ENCODE data around the gene PLEKHB2. TPM values are rescaled to one million over a fixed set of nuclear protein-coding genes. Genes with fewer than 3 reads are reported as not detected.

The PLEKHB2 gene
- total and polyA plus RNA-seq, 9 of the 15 experiments (the other 6 are each of a cell fraction or from before 2014, with no cell fraction given): 41.3 to 71.5 (median 50.2) TPM

GRCh38 chr2:131076707-131077106 is 28.4 kb upstream of the PLEKHB2 start:
- WGBS (ENCODE audit: insufficient coverage, low coverage, missing lambda C conversion rate): 77% methylated on average over 5 of the region's 5 CpGs

More at GRCh38 chr2:131076707-131077106, 28.4 kb upstream of the PLEKHB2 start:
- BruUV-seq (replicated peaks): no TSS peak
- ATAC-seq: no peak
- H3K79me2 ChIP-seq (ENCODE audit: control insufficient read depth, insufficient read depth, low read length): peaks cover 75% of the 10 kb centered on the region
- H3K9ac ChIP-seq (ENCODE audit: insufficient read depth in 1 of 2, low read depth in 2 of 2, low read length in 2 of 2): no peak overlapping the region
- H3K4me2 ChIP-seq (ENCODE audit: insufficient read depth, low read length): no peak overlapping the region
- no peak overlapping the region for H3K27ac ChIP-seq (ENCODE audit: extremely low read depth, low read depth, low read length)
- H4K20me1 ChIP-seq (replicated peaks; ENCODE audit: control insufficient read depth, insufficient read depth, low read length): peaks cover 9% of the 10 kb centered on the region
- H3K27me3 ChIP-seq (ENCODE audit: control insufficient read depth in 2 of 2, insufficient read depth in 2 of 2, low read length in 2 of 2): no peaks in the 10 kb centered on the region
- intact Hi-C loops (cut with micrococcal nuclease) (no loop called here), in situ Hi-C loops (cut with MboI) (no loop called here)
- H3K4me1 ChIP-seq (replicated peaks in 1 of 2; ENCODE audit: control insufficient read depth in 2 of 2, insufficient read depth in 2 of 2, low read length in 2 of 2): no peaks in the 10 kb centered on the region
- no peaks in the 10 kb centered on the region for H3K9me3 ChIP-seq (replicated peaks; ENCODE audit: control insufficient read depth, insufficient read depth, low read depth, low read length)
- no peak overlapping the region for H2AFZ ChIP-seq (ENCODE audit: low read depth, low read length)
- TF ChIP-seq CTCF (IDR thresholded peaks at IDR 0.05 in 2 of 3, conservative IDR thresholded peaks at IDR 0.05 in 1 of 3; ENCODE audit: insufficient read depth in 2 of 3, low read depth in 1 of 3, low read length in 3 of 3) (no peak), SMAD3 (CRISPR knock-in tag; conservative IDR thresholded peaks at IDR 0.05) (no peak), CHAMP1 (IDR thresholded peaks at IDR 0.05) (no peak), PATZ1 (CRISPR knock-in tag; IDR thresholded peaks at IDR 0.05; ENCODE audit: borderline replicate concordance) (no peak), HNRNPL (IDR thresholded peaks at IDR 0.05; ENCODE audit: low read depth, low read length) (no peak), ZNF263 (CRISPR knock-in tag; IDR thresholded peaks at IDR 0.05; ENCODE audit: borderline replicate concordance) (no peak), KLF13 (tag; IDR thresholded peaks at IDR 0.05; ENCODE audit: borderline replicate concordance, low read depth) (no peak), SAFB (IDR thresholded peaks at IDR 0.05; ENCODE audit: borderline replicate concordance, low read depth, low read length) (no peak), GATAD2B (IDR thresholded peaks at IDR 0.05; ENCODE audit: borderline replicate concordance) (no peak), RB1 (IDR thresholded peaks at IDR 0.05; ENCODE audit: low read depth) (no peak), MLLT1 (IDR thresholded peaks at IDR 0.05) (no peak)
- DNase-seq (ENCODE audit: extremely low read depth in 1 of 4, low spot score in 3 of 4): no peak
- no peaks in the 10 kb centered on the region for H3K9me1 ChIP-seq (ENCODE audit: control insufficient read depth, insufficient read depth, low read length)
- POLR2A ChIA-PET: no interaction called here
- H3K36me3 ChIP-seq (ENCODE audit: control insufficient read depth, insufficient read depth, low read length): peaks cover 89% of the 10 kb centered on the region; the same call in 2 of the 3 replicates
- CTCF ChIA-PET (ENCODE audit: low intra/inter-chr PET ratio): no interaction called here
- no peak overlapping the region for H3K4me3 ChIP-seq
- FAIRE-seq: no peak
